DMS153 treated with DMSO at 0.1 percent for 48 hours (cell line): ENCODE data around the gene GPR146.
"Not testable (repeated sequence)": the region's sequence is repeated elsewhere in the genome, so short reads cannot be mapped to it uniquely, and the experiment has no call there.

Source experiments
- DNase-seq: peaks from one replicate; lab custom pipeline; 2025; ENCODE audit not compliant: unreplicated experiment; lab: John Stamatoyannopoulos, UW

The GPR146 gene, protein sequence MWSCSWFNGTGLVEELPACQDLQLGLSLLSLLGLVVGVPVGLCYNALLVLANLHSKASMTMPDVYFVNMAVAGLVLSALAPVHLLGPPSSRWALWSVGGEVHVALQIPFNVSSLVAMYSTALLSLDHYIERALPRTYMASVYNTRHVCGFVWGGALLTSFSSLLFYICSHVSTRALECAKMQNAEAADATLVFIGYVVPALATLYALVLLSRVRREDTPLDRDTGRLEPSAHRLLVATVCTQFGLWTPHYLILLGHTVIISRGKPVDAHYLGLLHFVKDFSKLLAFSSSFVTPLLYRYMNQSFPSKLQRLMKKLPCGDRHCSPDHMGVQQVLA

GRCh38 chr7:1044189-1045068, at the start of gene GPR146:
Gene GPR146, plus strand, starts transcription at chr7:1044546. Its CDS starts 12,970 bp downstream, at chr7:1057516.
- peak; percentile 95 for DNase-seq

DNA sequence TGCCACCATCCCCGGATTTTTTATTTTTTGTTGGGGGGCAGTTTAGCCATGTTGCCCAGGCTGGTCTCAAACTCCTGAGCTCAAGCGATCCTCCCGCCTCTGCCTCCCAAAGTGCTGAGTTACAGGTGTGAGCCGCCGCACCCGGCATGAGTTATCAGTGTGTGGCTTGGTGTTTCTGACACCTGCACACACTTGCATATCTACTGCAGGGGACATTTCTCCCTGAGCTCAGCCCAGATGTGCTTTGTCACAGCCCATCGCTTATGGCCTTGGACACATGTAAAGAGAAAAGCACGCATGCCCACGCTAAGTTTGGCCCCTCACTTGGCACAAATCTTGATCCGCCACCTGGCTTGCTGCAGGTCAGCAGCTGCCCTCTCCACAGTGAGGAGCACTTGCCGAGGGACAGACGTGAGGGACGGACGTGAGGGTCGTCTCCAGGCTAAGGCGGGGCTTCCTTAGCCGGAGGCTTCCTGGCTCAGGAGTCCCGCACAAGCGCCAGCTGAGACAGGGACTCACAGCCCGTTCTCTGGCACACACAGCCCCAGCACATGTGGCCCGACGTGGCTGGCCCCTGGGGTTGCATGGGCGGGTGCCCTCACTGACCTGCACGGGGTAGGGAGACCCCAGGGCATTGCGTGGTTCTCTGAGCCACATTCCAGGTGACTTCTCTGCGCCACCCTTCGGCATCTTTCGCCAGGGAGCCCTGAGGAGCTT, 49.6 kb upstream of the GPR146 start:
- no peak for DNase-seq

DNA sequence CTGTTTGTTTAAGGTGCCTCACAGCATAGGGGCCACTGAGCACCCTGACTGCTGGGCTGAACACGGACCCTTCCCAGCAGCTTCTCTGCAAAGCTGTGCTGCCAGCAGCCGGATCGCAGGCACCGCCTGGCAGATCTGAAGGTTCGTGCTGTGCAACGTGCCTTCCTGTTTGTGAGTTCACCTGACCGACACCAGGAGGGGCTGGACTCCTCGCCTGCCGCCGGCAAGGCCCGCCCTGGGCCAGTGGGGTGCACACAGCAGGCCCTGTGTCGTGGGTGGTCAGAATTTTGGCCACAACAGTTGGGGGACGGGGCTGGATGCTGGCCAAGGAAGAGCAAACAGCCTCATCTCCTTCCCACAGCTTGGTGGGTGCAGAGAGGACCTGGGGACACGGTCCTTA, 48.8 kb upstream of the GPR146 start:
- DNase-seq = no peak

- DNase-seq = no peak
Observed at GRCh38 chr7:996079-996872, 48.1 kb upstream of the GPR146 start.

GRCh38 chr7:997404-998395, 46.6 kb upstream of the GPR146 start:
- no peak for DNase-seq

DNA sequence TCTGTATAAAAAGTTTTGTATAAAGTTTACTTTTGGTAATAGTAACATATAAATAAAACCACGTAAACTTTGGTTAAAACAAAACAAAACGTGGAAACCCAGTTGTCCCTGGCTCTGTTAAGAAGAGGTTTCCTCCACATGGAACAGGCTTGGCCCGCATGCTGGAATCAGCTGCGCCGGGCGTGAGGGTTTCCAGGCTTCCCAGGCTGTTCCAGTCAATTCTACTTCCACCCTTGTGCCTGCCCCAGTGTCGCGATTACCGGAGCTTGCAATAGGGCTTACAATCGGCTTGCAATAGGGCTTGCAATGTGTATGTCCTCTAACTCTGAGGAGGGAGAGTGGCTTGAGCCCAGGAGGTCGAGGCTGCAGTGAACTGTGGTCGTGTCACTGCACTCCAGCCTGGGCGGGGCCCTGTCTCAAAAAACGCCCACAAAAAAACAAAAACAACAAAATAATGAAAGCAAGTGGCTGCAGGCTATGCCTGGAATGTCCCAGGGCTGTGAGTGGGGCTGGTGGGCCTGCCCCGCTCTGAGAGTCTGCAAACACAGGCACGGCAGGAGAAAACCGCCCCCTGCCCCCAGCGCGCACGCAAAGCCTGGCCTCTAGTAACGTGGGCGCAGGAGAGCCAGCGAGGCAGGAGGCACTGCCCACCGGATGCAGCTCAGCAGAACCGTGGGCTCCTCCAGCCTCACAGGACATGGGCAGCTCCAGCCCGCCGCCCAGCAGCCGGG, 45.0 kb upstream of the GPR146 start:
- DNase-seq = no peak

DNA sequence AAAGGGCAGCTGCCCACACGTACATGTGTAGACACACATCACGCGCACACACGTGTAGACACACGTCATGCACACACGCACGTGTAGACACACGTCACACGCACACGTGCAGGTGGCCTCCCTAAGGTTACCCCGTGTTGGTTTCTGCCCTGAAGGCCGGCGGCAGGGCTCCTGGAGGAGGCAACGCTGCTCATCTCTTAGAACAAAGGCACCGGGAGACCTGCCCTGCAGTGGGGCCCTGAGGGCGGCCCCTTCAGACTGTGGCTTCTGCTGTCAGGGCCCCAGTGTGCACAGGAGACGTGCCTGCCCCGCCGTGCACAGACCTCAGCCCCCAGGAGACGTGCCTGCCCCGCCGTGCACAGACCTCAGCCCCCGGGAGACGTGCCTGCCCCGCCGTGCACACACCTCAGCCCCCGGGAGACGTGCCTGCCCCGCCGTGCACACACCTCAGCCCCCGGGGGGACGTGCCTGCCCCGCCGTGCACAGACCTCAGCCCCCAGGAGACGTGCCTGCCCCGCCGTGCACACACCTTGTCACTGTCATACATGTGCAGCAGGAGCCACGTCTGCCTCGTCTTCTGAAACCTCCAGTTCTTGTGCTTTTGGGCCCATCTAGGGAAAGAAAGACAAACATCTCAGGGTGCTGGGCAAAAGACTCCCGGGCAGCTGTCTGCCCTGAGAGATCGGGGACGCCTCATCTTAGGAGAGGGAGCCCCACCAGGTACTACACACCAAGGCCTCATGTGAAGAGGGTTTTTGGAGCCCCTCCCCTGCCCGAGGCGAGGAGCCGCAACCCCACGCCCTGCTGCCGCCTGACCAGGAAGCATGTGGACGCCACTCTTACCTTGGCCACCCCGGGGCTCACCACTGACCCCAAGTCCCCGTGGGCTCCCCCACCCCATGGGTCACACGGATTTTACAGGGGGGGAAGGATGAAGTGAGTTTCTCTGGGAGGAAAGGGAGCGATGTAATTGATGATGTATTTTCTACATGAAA, 44.1 kb upstream of the GPR146 start:
- DNase-seq = no peak

DNA sequence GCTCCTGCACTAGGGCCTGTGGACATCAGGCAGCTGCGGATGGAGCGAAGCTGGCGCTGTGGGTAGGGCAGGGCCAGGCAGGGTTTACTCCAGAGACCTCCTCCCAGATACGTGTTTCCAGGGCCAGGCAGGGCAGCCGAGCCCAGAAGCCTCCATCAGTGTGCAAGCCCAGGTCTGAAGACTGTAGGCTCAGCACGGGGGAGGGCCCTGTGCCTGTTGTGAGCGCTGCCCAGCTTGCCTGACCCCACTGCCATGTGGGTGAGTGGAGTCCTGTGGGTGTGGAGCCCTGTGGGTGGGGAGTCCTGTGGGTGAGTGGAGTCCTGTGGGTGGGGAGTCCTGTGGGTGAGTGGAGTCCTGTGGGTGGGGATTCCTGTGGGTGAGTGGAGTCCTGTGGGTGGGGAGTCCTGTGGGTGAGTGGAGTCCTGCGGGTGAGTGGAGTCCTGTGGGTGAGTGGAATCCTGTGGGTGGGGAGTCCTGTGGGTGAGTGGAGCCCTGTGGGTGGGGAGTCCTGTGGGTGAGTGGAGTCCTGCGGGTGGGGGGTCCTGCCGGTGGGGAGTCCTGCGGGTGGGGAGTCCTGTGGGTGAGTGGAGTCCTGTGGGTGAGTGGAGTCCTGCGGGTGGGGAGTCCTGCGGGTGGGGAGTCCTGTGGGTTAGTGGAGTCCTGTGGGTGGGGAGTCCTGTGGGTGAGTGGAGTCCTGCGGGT, 43.1 kb upstream of the GPR146 start:
- DNase-seq = not testable (repeated sequence)

- not testable (repeated sequence) for DNase-seq
Observed at GRCh38 chr7:1002026-1002425, 42.3 kb upstream of the GPR146 start.

DNA sequence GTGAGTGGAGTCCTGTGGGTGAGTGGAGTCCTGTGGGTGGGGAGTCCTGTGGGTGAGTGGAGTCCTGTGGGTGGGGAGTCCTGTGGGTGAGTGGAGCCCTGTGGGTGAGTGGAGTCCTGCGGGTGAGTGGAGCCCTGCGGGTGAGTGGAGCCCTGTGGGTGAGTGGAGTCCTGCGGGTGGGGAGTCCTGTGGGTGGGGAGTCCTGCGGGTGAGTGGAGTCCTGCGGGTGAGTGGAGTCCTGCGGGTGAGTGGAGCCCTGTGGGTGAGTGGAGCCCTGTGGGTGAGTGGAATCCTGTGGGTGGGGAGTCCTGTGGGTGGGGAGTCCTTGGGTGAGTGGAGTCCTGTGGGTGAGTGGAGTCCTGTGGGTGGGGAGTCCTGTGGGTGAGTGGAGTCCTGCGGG, 41.9 kb upstream of the GPR146 start:
- DNase-seq = not testable (repeated sequence)

GRCh38 chr7:1004018-1004852, 40.1 kb upstream of the GPR146 start:
- no peak for DNase-seq

GRCh38 chr7:1005303-1005702, 39.0 kb upstream of the GPR146 start:
- DNase-seq = no peak

DNA sequence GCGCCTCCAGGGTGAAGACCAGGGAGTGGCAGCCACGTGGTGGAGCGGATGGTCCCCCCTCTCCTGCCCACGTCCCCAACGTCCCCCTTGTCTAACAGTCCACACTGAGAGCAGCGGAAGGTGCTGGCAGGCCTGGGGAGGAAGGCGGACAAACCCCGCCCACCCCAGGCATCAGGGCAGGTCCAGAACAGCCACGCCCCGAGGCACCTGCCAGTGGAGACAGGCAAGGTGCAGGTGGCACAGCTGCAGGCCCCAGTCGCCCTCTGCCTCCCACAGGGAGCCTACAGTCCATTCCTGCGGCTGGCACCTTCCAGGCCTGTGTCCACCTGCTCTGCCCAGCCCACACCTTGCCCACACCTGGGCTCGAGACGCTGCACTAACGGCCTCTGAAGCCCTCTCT, 36.4 kb upstream of the GPR146 start:
- DNase-seq = no peak

GRCh38 chr7:1008733-1009363, 35.5 kb upstream of the GPR146 start:
- DNase-seq = no peak

DNA sequence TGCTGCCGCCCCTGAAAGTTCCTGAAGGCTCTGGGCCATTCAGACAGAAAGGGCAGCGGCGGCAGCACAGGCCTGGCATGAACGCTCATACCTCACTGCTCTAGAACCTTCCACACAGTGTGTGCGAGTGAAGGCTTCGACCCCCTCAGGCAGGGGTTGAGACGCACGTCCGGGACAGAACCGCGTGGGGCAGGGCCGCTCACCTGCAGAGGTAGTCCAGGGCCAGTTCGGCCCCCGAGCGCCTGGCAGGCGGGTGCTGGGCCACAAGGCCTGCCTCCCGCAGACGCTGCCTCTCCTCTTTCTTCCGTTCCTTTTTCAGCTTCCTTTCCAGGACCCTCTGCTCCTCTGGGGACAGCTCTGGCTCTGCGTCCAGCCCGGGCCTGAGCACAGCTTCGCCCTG, 34.6 kb upstream of the GPR146 start:
- no peak for DNase-seq

- no peak for DNase-seq
Observed at GRCh38 chr7:1010226-1010625, 34.1 kb upstream of the GPR146 start.
